Activated naive CD4-positive, alpha-beta T cell treated with anti-CD3 and anti-CD28 coated beads for 36 hours (primary cell): ENCODE data around the gene LRCH1. TPM values are rescaled to one million over a fixed set of nuclear protein-coding genes. Genes with fewer than 3 reads are reported as not detected.
A peak's percentile ranks its signal among the peaks of the same experiment; 100 is the strongest.

ENCODE experiments used
- CTCF ChIA-PET: fragments of 350-600 bp; sonication (Branson Sonifier 250); formaldehyde crosslinking; loops from one replicate; lab custom pipeline; 2021; ENCODE audit warnings: antibody characterized with exemption; lab: Charles Lee
- DNase-seq: peaks from one replicate; pipeline ENCODE4 v3.0.0-alpha.2; 2020
- H3K27ac Mint-ChIP-seq: one replicate; pipeline ENCODE4 v1.8.0; 2021; ENCODE audit warnings: mild to moderate bottlenecking, mixed read lengths
- H3K27me3 Mint-ChIP-seq: one replicate; pipeline ENCODE4 v1.8.0; 2021; ENCODE audit warnings: low read depth, mixed read lengths
- H3K36me3 Mint-ChIP-seq: one replicate; pipeline ENCODE4 v1.8.0; 2021; ENCODE audit warnings: low read depth, mixed read lengths
- H3K4me1 Mint-ChIP-seq: one replicate; pipeline ENCODE4 v1.8.0; 2021; ENCODE audit warnings: low read depth, mixed read lengths
- H3K4me3 Mint-ChIP-seq: one replicate; pipeline ENCODE4 v1.8.0; 2021; ENCODE audit warnings: mild to moderate bottlenecking, moderate library complexity, mixed read lengths
- H3K9me3 Mint-ChIP-seq: one replicate; pipeline ENCODE4 v1.8.0; 2021; ENCODE audit warnings: mixed read lengths
- intact Hi-C: fragments of 100-400 bp; cut with micrococcal nuclease; formaldehyde crosslinking; loops from one replicate; pipeline ENCODE4 v1.15.1; 2023
- total RNA-seq, 2 experiments: library from RNA; stranded (reverse); gene quantifications; one replicate each; pipeline ENCODE4 v1.2.3, GENCODE V29; 2021

LRCH1 gene
- total RNA-seq, 2 experiments from 2014 or later, result 14.6 to 15.1 TPM

DNA sequence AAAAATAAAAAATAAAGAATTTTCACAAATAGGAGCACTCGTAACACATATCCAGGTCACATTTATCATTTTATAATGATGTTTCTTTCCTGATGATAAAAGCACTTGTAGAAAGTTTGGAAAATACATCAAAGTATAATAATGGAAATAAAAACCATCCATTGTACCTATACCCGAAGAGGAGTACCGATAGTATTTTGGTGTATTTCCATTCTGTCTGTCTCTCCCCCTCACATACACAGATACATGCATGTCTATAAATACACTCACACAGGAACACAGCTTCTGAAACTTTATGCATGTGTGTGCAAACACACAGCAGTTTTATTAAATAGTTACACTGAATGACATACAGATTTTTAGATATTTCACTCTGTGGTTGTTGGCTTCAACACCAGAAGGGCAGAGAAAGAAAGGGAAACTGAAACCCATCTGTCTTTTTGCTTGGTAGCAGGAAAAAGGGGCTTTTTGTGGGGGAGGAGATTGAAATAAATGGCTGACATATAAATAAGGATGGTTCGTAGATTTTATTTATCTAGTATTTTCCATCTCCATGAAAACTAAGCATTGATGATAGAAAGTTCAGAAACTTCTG lies 114.8 kb downstream of the LRCH1 start:
- peak overlapping the region; percentile 85 for H3K27ac Mint-ChIP-seq
- peak overlapping the region; percentile 72 for H3K4me3 Mint-ChIP-seq
- peaks cover 42% of the 10 kb centered on the region for H3K4me1 Mint-ChIP-seq
- DNase-seq, result no peak
- H3K9me3 Mint-ChIP-seq, result no peaks in the 10 kb centered on the region
- CTCF ChIA-PET, result no interaction called here
- H3K27me3 Mint-ChIP-seq, result no peaks in the 10 kb centered on the region
- H3K36me3 Mint-ChIP-seq, result peaks cover 7% of the 10 kb centered on the region
- intact Hi-C loops, result loop anchor here (1.0 to 10.0 kb wide), 7 partner anchors 12 to 1547 kb away; partner anchors contain the start of gene ESD

DNA sequence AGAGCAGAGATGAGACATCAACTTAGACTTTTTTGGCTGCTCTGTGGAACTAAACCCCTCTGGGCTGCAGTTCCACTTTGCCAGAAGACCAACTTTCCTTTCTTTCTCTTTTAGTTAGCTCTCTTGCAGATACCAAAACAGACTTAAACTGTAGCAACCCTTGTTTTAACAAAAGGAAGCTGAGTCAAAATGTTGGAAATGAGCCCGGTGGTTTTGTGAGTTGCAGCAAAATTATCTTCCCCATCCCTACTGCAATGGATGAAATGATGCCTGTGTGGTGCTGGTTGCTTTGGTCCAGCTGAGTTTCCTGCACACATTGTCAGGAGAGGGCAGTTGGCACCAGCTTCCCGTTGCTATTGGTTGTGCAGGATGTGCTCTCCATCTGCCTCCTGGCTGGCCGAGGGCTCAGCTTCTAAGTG lies 115.3 kb downstream of the LRCH1 start:
- CTCF ChIA-PET, result interaction anchor here (1.5 kb wide), 2 partner anchors 15 to 74 kb away, joined by 3 to 7 read pairs; no protein-coding TSS in a partner anchor
- Mint-ChIP-seq H3K4me1 (peaks cover 37% of the 10 kb centered on the region), H3K27me3 (no peaks in the 10 kb centered on the region), H3K4me3 (peak overlapping the region; percentile 72), H3K36me3 (peaks cover 9% of the 10 kb centered on the region), H3K27ac (peak overlapping the region; percentile 85), H3K9me3 (no peaks in the 10 kb centered on the region)
- peak; percentile 58 for DNase-seq
- intact Hi-C loops, result loop anchor here (1.0 to 10.0 kb wide), 6 partner anchors 13 to 1546 kb away; partner anchors contain the start of gene ESD

DNA sequence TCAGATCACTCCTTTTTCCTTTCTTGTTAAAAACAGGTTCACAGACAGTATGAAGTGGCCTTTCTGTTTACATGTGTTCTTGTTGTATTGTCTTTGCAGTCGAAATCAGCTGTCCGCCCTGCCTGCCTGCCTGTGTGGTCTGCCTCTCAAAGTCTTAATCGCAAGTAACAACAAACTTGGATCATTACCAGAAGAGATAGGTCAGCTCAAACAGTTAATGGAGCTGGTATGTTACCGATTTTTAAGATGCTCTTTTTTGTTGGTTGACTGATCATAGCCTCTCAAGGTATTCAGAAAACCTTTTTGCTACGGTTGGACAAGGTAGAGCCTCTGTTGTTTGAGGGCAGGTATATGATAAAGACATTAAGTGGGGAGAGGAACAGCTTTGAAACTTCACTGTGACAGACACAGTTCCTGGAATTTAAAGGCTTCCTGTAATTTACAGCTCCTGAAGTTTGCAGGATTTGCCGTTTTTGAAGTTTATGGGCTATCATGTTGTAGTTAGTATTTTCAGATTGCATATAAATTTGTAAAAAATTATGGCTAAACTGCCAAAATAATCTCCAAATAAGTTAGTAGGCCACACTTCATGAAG lies 116.1 kb downstream of the LRCH1 start:
- no peak for DNase-seq
- CTCF ChIA-PET, result interaction anchor here (1.5 kb wide), 3 partner anchors 15 to 117 kb away, joined by 3 to 7 read pairs (median 7); no protein-coding TSS in a partner anchor
- H3K27me3 Mint-ChIP-seq, result no peaks in the 10 kb centered on the region
- no peak overlapping the region for H3K27ac Mint-ChIP-seq
- peaks cover 9% of the 10 kb centered on the region for H3K36me3 Mint-ChIP-seq
- peaks cover 36% of the 10 kb centered on the region for H3K4me1 Mint-ChIP-seq
- intact Hi-C loops, result loop anchor here (1.0 to 10.0 kb wide), 6 partner anchors 14 to 1546 kb away; partner anchors contain the start of gene ESD
- H3K4me3 Mint-ChIP-seq, result no peak overlapping the region
- no peaks in the 10 kb centered on the region for H3K9me3 Mint-ChIP-seq

DNA sequence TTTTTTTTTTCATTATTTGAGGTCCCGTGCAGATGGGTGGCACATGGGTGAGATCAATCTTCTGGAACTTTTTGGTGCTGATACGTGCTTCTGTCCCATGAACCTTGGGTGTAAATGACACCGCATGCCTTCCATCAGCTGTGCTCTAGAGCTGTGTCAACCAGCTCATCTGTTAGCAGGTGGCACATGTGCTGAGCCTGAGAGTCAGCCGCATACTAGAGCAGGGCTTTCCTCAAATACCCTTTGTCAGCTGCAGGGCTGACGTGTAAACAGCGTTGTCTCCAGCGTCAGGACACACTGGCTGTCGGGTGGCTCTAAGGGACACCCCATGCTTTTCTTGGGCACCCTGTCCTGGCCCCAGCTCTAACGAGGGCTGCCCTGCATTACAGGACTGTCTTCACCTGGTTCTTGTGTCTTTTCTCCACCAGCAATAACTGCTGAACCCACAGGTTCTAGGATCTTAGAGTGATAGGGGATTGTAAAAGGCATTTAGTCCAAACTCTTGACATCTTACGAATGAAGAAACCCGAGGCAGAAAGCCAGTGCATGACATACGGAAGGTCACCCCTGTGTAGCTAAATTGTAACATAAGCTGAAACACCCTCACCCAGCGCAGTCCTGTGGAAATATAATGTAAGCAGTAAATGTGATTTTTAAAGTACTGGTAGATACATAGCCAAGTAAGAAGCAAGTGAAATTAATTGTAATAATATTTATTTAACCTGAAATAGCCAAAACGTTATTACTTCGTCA lies 119.5 kb downstream of the LRCH1 start:
- peaks cover 9% of the 10 kb centered on the region for H3K36me3 Mint-ChIP-seq
- no peaks in the 10 kb centered on the region for H3K27me3 Mint-ChIP-seq
- H3K4me1 Mint-ChIP-seq, result peaks cover 22% of the 10 kb centered on the region
- H3K27ac Mint-ChIP-seq, result no peak overlapping the region
- H3K4me3 Mint-ChIP-seq, result no peak overlapping the region
- H3K9me3 Mint-ChIP-seq, result no peaks in the 10 kb centered on the region
- CTCF ChIA-PET, result interaction anchor here (4.0 kb wide), 1 partner anchor 121 kb away, joined by 12 read pairs; no protein-coding TSS in a partner anchor
- intact Hi-C loops, result no loop called here
- DNase-seq, result no peak

DNA sequence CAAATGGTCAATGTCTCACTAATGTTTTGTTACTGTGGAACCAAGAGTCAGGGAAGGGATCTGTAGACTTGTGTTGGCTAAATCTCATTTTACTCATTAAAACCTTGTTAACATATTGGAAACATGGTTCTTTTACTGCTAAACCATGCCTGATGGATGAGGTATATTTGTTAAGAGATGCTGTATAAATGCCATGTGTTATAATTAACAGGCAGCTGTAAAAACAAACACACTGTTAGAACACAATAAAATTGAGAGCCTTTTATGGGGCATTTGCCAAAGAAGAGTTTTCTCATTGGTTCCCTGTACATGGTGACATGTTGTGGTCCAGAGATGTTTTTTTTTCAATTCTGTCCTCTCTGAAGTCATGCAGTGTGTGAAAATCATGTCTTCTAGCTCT lies 122.0 kb downstream of the LRCH1 start:
- no peak overlapping the region for H3K27ac Mint-ChIP-seq
- intact Hi-C loops, result no loop called here
- CTCF ChIA-PET, result interaction anchor here (1.2 to 4.0 kb wide), 2 partner anchors 21 to 123 kb away, joined by 3 to 12 read pairs; no protein-coding TSS in a partner anchor
- peaks cover 4% of the 10 kb centered on the region for H3K36me3 Mint-ChIP-seq
- H3K4me3 Mint-ChIP-seq, result no peak overlapping the region
- peaks cover 13% of the 10 kb centered on the region for H3K4me1 Mint-ChIP-seq
- H3K27me3 Mint-ChIP-seq, result no peaks in the 10 kb centered on the region
- H3K9me3 Mint-ChIP-seq, result no peaks in the 10 kb centered on the region
- DNase-seq, result no peak

DNA sequence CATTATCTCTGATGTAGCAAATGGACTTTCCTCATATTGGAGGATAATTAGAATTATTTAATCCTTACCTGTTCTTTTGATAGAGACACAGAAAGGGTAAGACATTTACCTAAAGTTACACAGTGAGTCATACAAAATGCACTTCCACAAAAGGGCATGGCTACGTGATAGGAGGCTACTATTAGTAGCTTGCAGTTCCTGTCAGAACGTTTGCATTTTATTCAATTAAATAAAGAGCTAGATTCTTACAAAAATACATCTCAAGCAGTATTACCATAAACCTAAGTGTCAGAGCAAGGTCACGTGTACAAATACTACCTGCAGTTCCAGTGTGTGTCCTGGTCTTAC lies 123.4 kb downstream of the LRCH1 start:
- peaks cover 13% of the 10 kb centered on the region for H3K4me1 Mint-ChIP-seq
- intact Hi-C loops, result no loop called here
- no peak overlapping the region for H3K27ac Mint-ChIP-seq
- CTCF ChIA-PET, result interaction anchor here (1.0 to 4.0 kb wide), 2 partner anchors 22 to 125 kb away, joined by 3 to 12 read pairs; no protein-coding TSS in a partner anchor
- DNase-seq, result no peak
- H3K27me3 Mint-ChIP-seq, result no peaks in the 10 kb centered on the region
- H3K36me3 Mint-ChIP-seq, result peaks cover 4% of the 10 kb centered on the region
- H3K4me3 Mint-ChIP-seq, result no peak overlapping the region
- no peaks in the 10 kb centered on the region for H3K9me3 Mint-ChIP-seq

DNA sequence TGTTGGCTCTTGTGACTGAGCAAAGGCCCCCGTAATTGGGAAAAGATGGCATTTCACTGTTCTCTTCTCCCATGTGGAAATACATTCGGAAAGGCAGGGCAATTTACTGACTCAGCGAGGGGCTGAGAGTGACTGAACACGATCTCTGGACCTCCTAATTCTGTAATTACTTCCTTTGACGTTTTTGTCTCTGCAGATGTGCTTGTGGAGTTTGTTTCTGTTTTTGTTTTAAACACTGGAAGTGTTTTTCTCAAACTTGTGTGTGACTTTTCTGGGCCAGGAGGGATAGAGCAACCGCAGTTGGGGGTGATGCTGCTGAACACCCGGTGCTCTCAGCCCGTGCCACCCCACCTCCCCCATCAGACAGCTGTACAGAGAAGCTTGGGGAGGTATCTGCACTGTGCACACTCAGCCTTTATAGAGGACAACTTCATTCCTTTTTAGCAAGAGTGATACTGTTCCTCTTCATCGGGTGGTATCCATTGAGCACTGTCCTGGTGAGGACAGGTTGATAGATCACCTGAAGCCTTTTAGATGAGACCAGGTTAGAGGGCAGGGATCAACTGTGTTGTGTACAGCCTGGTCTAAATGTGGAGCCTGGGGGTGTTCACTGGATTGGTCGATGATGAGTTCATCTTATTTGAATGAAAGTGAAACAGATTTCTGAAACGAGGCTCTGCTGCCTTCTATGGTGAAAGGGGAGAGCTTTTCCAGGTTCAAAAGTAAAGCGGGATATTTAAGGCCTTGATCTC lies 126.6 kb downstream of the LRCH1 start:
- peaks cover 16% of the 10 kb centered on the region for H3K4me1 Mint-ChIP-seq
- no peaks in the 10 kb centered on the region for H3K27me3 Mint-ChIP-seq
- DNase-seq, result peak; percentile 45
- H3K4me3 Mint-ChIP-seq, result no peak overlapping the region
- CTCF ChIA-PET, result interaction anchor here (0.6 to 3.1 kb wide), 4 partner anchors 46 to 130 kb away, joined by 3 to 13 read pairs (median 3); partner anchors contain the start of gene LRCH1
- H3K9me3 Mint-ChIP-seq, result no peaks in the 10 kb centered on the region
- H3K36me3 Mint-ChIP-seq, result peaks cover 10% of the 10 kb centered on the region
- no peak overlapping the region for H3K27ac Mint-ChIP-seq
- intact Hi-C loops, result loop anchor here (1.0 to 5.0 kb wide), 6 partner anchors 25 to 128 kb away; no protein-coding TSS in a partner anchor

DNA sequence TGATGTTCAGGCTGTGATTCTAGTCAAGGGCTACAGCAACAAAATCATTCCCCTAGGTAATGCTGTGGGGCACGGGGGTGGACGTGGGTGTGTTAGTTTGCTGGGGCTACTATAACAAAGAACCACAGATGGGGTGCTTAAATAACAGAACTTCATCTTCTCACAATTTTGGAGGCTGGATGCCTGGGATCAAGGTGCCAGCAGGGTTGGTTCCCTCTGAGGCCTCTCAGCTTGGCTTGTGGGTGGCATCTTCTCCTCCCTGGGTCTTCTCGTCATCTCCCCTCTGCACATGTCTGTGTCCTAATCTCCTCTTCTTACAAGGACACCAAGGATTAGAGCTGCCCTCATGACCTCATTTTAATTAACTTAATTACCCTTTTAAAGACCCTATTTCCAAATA lies 129.0 kb downstream of the LRCH1 start:
- H3K27me3 Mint-ChIP-seq, result no peaks in the 10 kb centered on the region
- H3K9me3 Mint-ChIP-seq, result no peaks in the 10 kb centered on the region
- peaks cover 13% of the 10 kb centered on the region for H3K4me1 Mint-ChIP-seq
- DNase-seq, result no peak
- H3K36me3 Mint-ChIP-seq, result peaks cover 18% of the 10 kb centered on the region
- no peak overlapping the region for H3K4me3 Mint-ChIP-seq
- H3K27ac Mint-ChIP-seq, result no peak overlapping the region
- CTCF ChIA-PET, result interaction anchor here (1.4 to 1.5 kb wide), 2 partner anchors 127 to 130 kb away, joined by 3 to 7 read pairs; no protein-coding TSS in a partner anchor
- intact Hi-C loops, result loop anchor here (5.0 kb wide), 1 partner anchor 40 kb away; no protein-coding TSS in a partner anchor

DNA sequence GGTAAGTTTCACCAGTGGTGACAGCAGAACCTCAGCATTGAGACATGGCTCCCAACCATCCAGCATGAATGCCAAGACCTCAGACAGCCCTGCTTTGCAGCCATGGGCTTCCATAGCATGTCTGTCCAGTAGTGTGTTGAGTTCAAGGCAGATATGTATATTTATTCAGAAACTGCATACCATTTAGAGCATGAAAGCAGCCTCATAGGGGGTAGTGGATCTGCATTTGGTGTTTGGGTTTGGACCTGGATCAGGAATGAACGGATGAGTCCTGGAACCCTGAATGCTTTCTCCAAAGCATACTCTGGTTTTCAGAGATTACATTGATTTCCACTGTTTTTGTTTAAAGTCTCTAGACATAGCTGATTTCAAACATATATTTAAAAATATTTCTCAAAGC lies 129.7 kb downstream of the LRCH1 start:
- Mint-ChIP-seq H3K27me3 (no peaks in the 10 kb centered on the region), H3K27ac (no peak overlapping the region), H3K9me3 (no peaks in the 10 kb centered on the region), H3K36me3 (peaks cover 18% of the 10 kb centered on the region), H3K4me3 (no peak overlapping the region), H3K4me1 (peaks cover 16% of the 10 kb centered on the region)
- intact Hi-C loops, result loop anchor here (5.0 kb wide), 1 partner anchor 40 kb away; no protein-coding TSS in a partner anchor
- CTCF ChIA-PET, result interaction anchor here (1.5 kb wide), 1 partner anchor 131 kb away, joined by 7 read pairs; no protein-coding TSS in a partner anchor
- no peak for DNase-seq

DNA sequence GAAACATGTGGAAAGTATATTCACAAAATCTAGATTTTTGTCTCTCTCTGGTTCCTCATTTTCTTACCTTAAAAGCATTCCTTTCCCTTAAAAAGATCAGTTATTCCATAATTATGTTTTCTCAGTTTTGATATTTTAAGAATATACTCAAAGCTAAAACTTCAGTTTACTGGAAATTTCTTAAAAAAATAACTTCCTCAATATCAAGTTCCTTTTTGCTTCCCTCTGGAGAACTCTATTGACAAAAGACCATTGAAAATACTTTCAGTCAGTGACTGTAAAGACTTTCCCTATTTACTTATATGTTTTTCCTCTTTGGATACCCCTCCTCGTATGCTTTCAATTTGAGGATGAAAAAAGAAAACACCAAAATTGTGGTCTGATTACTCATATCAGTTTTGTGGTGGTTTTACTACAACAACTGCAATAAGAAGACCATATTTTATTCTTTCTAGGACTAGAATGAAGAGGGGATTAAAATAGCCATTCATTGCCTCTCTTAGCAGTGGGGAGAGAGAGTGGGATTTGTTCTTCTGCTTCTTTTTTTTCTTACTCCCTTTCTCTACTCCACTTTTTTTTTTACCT lies 130.8 kb downstream of the LRCH1 start:
- Mint-ChIP-seq H3K27me3 (no peaks in the 10 kb centered on the region), H3K9me3 (no peaks in the 10 kb centered on the region), H3K36me3 (peaks cover 18% of the 10 kb centered on the region), H3K4me1 (peaks cover 16% of the 10 kb centered on the region), H3K4me3 (no peak overlapping the region), H3K27ac (no peak overlapping the region)
- no peak for DNase-seq
- CTCF ChIA-PET, result interaction anchor here (1.5 kb wide), 1 partner anchor 132 kb away, joined by 7 read pairs; no protein-coding TSS in a partner anchor
- intact Hi-C loops, result loop anchor here (5.0 kb wide), 1 partner anchor 39 kb away; no protein-coding TSS in a partner anchor
